ENCODE data around the gene ACSM4.

- TF ChIP-seq RAD21 (IDR thresholded peaks at IDR 0.05) (no peak), SP1 (IDR thresholded peaks at IDR 0.05) (no peak), CTCF (IDR thresholded peaks at IDR 0.05; ENCODE audit: low read depth, low read length, missing input control) (no peak)
Observed at GRCh38 chr12:7303230-7303629, 642 bp upstream of the ACSM4 start.

Measured in liver (tissue), 3 donors.